Fibroblast of skin of left quadriceps (primary cell): Measurements from ENCODE around the gene TMEM164.

ENCODE experiments used
- DNase-seq, 2 experiments: peaks; one replicate each; pipeline ENCODE4 v3.0.0-alpha.2; 2013; ENCODE audit warnings: low read depth in 2 of 2

TMEM164 gene

GRCh38 chrX:110037178-110037577 is 34.3 kb downstream of the TMEM164 start:
- no peak for DNase-seq

DNA sequence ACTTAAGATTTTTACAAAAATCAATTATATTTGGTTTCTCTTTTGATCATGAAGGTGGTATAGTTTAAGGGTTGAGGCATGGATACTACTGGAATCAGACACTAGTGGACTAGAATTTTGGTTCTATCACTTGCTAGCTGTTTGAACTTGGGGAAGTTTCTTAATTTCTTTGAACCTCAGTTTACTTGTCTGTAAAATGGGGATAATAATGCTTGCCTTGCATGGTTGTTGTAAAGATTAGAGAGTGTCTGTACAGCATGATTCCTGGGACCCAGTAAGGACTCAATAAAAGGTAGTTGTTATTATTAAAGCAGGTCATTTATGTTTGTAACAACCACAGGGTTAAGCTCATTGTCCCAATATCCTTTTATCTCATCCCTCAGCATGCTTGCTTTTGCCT is 36.0 kb downstream of the TMEM164 start:
- DNase-seq = no peak

GRCh38 chrX:110041980-110042379 is 39.1 kb downstream of the TMEM164 start:
- DNase-seq = no peak

DNA sequence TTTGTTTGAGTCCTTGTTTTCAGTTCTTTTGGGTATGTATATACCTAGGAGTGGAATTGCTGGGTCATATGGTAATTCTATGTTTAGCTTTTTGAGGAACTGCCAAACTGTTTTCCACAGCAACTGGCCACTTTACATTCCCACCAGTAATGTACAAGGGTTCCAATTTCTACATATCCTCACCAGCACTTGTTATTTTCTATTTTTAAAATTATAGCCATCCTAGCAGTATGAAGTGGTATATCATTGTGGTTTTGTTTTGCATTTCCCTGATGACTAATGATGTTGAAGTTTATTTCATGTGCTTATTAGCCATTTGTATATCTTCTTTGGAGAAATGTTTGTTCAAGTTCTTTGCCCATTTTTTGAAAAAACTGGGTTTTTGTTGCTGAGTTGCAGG is 39.6 kb downstream of the TMEM164 start:
- DNase-seq = no peak

- no peak for DNase-seq
Measured at GRCh38 chrX:110043506-110043905, 40.6 kb downstream of the TMEM164 start.

- DNase-seq = no peak
Measured at GRCh38 chrX:110044346-110045249, 41.7 kb downstream of the TMEM164 start.

- DNase-seq = no peak
Measured at GRCh38 chrX:110045421-110045820, 42.5 kb downstream of the TMEM164 start.

GRCh38 chrX:110046001-110046400 is 43.1 kb downstream of the TMEM164 start:
- no peak for DNase-seq

DNA sequence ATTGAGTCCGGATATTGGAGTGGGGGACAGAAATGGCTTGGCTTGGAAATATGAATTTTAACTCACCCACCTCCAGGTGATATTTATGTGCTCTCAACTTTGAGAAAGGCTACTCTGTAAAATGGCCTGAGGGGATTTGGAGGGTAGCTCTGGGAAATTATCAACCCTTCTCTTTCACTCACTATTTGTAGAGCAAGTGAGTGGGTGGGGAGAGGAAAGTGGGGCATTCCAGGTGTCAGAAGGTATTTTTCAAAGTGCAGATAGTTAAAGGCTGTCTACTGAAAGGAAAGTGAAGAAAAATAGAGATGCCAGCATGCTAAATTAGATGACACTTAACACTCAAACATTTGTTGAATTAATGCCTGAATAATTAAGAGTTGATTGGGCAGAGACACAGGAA is 44.1 kb downstream of the TMEM164 start:
- no peak for DNase-seq

- no peak for DNase-seq
Measured at GRCh38 chrX:110049096-110049495, 46.2 kb downstream of the TMEM164 start.

GRCh38 chrX:110050386-110050785 is 47.5 kb downstream of the TMEM164 start:
- no peak for DNase-seq

- DNase-seq = no peak
Measured at GRCh38 chrX:110050901-110051300, 48.0 kb downstream of the TMEM164 start.

DNA sequence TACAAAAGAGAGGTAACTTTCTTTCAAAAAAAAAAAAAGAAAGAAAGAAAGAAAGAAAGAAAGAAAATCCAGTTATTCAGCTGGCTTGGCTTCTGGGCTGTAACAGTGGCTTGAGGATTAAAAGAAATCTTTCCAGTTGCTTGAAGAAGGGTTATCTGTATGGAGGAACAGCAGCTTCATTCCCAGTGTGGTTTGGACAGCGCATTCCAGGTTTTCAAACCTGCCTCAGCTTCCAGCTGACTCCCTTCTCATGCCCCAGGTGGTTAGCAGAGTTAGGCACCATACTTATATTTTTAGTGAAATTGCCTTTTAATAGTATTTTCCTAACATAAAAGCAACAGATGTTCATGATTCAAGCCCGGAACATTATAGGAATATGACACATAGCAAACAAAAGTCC is 48.6 kb downstream of the TMEM164 start:
- no peak for DNase-seq

DNA sequence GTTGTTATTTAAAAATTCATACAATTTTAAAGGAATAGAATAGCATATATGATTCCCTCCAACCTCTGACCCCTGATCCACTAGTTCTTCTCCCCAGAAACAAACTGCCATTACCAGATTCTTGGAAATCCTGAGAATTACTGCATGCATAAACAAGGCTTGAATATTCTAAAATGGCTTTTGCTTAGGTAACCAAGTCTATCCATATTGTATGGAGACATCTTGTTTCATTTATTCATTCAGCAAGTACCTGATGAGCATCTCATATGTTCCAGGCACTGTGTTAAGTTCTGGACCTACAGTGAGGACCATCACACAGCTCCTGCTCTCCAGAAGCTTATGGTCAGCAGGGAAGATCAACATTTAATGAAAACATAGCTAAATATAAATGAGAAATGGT is 49.4 kb downstream of the TMEM164 start:
- no peak for DNase-seq

DNA sequence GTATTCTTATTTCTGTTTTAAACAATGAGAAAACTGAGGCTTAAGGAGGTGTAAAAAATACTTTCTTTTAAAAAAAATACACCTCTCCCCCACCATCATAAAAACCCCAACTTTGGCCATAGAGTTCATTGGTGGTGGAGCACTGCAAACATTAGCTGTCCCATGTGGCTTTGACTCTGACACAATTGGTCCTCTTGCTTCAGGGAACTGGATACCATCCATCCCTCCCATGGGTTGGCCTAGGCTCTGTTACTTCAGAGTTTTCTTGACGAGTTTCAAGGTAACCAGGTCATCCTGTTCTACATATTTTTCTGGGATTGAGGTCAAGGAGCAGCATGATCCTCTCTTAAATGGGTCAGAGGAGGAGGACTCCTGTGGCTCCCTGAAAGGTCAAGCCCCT is 50.5 kb downstream of the TMEM164 start:
- no peak for DNase-seq

GRCh38 chrX:110055616-110056015 is 52.7 kb downstream of the TMEM164 start:
- DNase-seq = no peak

- no peak for DNase-seq
Measured at GRCh38 chrX:110056419-110056818, 53.5 kb downstream of the TMEM164 start.

DNA sequence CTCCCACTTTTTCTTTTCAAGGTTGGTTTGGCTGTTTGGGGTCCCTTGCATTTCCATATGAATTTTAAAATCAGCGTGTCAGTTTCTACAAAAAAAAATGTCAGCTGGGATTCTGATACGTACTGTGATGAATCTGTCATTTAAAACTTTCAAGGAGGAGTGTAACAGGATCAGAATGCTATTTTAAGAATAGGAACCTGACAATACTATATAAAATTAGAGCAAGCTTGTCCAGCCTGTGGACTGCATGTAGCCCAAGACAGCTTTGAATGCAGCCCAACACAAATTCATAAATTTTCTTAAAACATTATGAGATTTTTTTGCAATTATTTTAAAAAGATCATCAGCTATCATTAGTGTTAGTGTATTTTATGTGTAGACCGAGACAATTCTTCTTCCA is 56.5 kb downstream of the TMEM164 start:
- DNase-seq = no peak

DNA sequence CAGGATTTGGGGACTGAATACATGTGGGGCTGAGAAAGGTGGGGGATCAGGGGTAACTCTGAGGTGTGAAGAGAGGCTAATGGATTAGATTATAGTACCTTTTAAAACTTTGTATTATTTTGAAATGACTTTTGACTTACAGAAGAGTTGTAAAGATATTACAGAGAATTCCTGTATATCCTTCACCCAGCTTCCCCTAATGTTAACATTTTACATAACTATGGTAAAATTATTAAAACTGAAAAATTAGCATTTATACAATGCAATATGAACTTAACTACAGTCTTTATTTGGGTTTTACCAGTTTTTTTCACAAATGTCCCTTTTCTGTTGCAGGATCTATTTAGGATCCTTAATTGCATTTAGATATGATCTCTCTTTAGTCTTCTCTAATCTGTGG is 57.4 kb downstream of the TMEM164 start:
- DNase-seq = no peak

DNA sequence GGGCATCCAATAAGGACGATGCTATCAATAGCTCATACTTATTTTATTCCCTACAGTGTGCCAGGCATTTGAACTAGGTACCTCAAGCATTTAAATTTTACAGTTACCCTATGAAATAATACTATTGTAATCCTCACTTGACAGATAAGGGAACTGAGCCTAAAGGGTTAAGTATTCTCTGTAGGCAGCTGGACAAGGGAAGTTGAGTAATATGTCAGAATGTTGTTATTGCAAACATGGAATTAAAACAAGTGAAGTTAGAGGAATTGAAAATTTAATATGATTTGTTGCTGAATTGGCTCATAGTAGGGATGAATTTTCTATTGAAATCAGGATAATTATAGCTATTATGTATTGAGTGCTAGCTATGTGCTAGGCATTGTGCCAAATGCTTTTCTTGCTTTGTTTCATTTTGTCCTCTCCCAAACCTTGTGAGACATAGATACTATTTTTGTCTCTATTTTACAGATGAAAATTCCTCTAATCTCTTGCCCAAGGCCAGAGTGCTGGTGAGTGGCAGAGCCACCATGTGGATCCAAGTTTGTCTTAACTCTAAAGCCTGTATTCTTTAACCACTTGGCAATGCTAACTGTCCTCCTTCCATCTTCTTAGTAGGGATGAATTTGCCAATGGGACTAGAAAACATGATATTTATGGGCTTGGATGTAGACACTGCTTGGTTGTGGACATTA is 58.1 kb downstream of the TMEM164 start:
- DNase-seq = no peak

- no peak for DNase-seq
Measured at GRCh38 chrX:110062919-110063318, 60.0 kb downstream of the TMEM164 start.

GRCh38 chrX:110066488-110067225 is 63.7 kb downstream of the TMEM164 start:
- no peak for DNase-seq

DNA sequence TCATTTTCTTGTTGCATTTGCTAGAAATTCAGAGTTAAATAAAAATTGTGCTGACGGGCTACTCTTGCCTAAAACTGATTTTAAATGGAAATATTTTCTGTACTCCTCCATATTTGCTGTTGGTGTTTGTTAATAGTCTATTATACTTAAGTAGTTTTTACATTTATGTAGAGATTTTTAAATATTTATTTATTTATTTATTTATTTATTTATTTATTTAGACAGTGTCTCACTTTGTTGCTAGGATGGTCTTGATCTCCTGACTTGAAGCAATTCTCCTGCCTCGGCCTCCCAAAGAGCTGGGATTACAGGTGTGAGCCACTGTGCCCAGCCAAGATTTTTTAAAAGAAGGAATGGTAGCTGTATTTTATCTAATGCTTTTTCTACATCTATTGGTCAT is 68.1 kb downstream of the TMEM164 start:
- DNase-seq = no peak
